ENCODE measurements around the gene L3MBTL2.
"Not testable (repeated sequence)": the region's sequence is repeated elsewhere in the genome, so short reads cannot be mapped to it uniquely, and the experiment has no call there.

GRCh38 chr22:41259756-41260155 is 54.6 kb downstream of the L3MBTL2 start:
- TF ChIP-seq POLR2A, POLR2AphosphoS5, CTCF, EP300 (IDR thresholded peaks at IDR 0.05): not testable (repeated sequence)
